ENCODE measurements around the gene CSMD2.

- TF ChIP-seq ZFP30 (CRISPR knock-in tag; IDR thresholded peaks at IDR 0.05) (no peak), ZNF70 (CRISPR knock-in tag; IDR thresholded peaks at IDR 0.05) (no peak), ARNTL (CRISPR knock-in tag; IDR thresholded peaks at IDR 0.05; ENCODE audit: borderline replicate concordance, low read depth) (no peak), TOX (CRISPR knock-in tag; IDR thresholded peaks at IDR 0.05; ENCODE audit: borderline replicate concordance) (no peak), TCF4 (CRISPR knock-in tag; IDR thresholded peaks at IDR 0.05; ENCODE audit: borderline replicate concordance) (no peak), SNAI2 (CRISPR knock-in tag; IDR thresholded peaks at IDR 0.05) (no peak), ZNF8 (CRISPR knock-in tag; IDR thresholded peaks at IDR 0.05) (no peak), ZFP3 (CRISPR knock-in tag; IDR thresholded peaks at IDR 0.05) (no peak)
- TF ChIP-seq, protein P1, sequence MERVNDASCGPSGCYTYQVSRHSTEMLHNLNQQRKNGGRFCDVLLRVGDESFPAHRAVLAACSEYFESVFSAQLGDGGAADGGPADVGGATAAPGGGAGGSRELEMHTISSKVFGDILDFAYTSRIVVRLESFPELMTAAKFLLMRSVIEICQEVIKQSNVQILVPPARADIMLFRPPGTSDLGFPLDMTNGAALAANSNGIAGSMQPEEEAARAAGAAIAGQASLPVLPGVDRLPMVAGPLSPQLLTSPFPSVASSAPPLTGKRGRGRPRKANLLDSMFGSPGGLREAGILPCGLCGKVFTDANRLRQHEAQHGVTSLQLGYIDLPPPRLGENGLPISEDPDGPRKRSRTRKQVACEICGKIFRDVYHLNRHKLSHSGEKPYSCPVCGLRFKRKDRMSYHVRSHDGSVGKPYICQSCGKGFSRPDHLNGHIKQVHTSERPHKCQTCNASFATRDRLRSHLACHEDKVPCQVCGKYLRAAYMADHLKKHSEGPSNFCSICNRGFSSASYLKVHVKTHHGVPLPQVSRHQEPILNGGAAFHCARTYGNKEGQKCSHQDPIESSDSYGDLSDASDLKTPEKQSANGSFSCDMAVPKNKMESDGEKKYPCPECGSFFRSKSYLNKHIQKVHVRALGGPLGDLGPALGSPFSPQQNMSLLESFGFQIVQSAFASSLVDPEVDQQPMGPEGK (CRISPR knock-in tag; IDR thresholded peaks at IDR 0.05; ENCODE audit: borderline replicate concordance) = no peak
Observed at GRCh38 chr1:33610864-33611455, 554.1 kb downstream of the CSMD2 start.

Measured in SK-N-SH treated with all-trans-retinoic acid at 6 μM for 48 hours (cell line).